ENCODE data around the gene RPS4Y1.
"Not testable (repeated sequence)": the region's sequence is repeated elsewhere in the genome, so short reads cannot be mapped to it uniquely, and the experiment has no call there.

The RPS4Y1 gene

DNA sequence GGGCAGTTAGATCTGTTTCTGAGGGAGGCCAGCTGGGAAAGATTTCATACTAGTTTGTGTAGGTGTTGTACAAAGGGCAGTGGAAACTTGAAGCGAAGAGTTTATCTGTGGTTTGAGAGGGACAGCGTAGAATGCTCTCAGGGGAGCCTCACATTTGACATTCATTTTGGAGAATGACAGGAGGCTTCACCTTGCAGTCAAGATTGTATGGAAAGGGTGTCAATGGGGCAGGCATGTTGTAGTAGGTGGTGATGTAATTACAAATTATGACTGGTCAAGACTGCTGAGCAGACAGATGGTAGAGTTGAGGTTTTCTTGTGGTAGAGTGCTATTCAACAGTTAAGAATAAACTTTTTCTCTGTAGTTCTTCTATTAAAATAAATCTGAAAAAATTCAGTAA is 7.0 kb downstream of the RPS4Y1 start:
- Histone ChIP-seq H3K9me3 (ENCODE audit: control insufficient read depth, insufficient read depth, low read depth, low read length) (no peaks in the 10 kb centered on the region), H3K4me1 (ENCODE audit: control insufficient read depth, insufficient read depth, low read length) (no peaks in the 10 kb centered on the region), H3K36me3 (ENCODE audit: control insufficient read depth, insufficient read depth, low read length) (no peaks in the 10 kb centered on the region), H3K9ac (ENCODE audit: low read length) (no peak overlapping the region), H3K27ac (ENCODE audit: low read depth, low read length) (no peak overlapping the region), H3K4me3 (ENCODE audit: low read depth, low read length) (no peak overlapping the region), H3K27me3 (ENCODE audit: control insufficient read depth, insufficient read depth, low read length) (no peaks in the 10 kb centered on the region)

DNA sequence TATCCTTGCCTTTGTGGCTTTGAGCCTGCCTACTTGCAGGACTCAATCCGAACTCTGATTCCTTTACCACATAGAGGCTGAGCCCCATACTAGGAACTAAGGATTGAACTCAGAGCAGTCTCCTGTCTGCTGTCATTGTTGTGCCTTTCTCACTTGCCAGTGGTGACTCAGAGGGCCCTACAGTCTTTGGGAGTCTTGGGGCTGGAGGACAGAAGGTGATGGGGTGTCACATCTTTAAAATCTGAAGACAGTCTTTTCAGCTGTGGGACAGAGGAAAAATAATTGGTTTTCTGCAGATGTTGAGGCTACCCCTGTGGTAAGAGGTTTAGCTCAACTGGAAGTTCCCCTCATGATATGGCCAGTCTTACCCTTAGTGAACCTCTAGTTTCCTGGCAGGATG is 8.0 kb downstream of the RPS4Y1 start:
- no peaks in the 10 kb centered on the region for H3K27me3 ChIP-seq (ENCODE audit: control insufficient read depth, insufficient read depth, low read length)
- no peak overlapping the region for H3K27ac ChIP-seq (ENCODE audit: low read depth, low read length)
- H3K9ac ChIP-seq (ENCODE audit: low read length), result no peak overlapping the region
- no peaks in the 10 kb centered on the region for H3K4me1 ChIP-seq (ENCODE audit: control insufficient read depth, insufficient read depth, low read length)
- H3K9me3 ChIP-seq (ENCODE audit: control insufficient read depth, insufficient read depth, low read depth, low read length), result no peaks in the 10 kb centered on the region
- H3K4me3 ChIP-seq (ENCODE audit: low read depth, low read length), result no peak overlapping the region
- H3K36me3 ChIP-seq (ENCODE audit: control insufficient read depth, insufficient read depth, low read length), result no peaks in the 10 kb centered on the region

DNA sequence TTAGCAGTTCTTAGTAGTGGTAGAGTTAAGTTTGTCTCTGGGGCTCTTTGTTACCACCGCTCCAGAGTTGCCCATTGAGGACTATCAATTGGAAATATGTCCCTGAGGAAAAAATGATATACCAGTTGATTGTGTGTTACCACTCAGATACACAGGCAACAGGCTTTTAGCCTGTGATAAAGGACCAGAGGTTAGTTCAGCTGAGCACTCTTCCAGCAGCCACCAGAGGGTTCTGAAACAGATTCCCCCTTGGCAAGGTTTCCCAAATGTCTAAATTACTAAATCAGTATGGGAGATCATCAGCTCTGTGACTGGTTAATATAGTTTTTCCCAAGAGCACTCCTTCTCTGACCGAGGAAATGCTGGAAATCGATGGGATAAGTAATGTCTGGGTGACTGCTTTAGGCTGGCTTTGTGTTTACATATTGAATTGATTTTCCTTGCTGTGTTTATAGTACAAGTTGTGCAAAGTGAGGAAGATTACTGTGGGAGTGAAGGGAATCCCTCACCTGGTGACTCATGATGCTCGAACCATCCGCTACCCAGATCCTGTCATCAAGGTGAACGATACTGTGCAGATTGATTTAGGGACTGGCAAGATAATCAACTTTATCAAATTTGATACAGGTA is 12.9 kb downstream of the RPS4Y1 start:
- Histone ChIP-seq H3K27me3 (ENCODE audit: control insufficient read depth, insufficient read depth, low read length) (no peaks in the 10 kb centered on the region), H3K27ac (ENCODE audit: low read depth, low read length) (no peak overlapping the region), H3K36me3 (ENCODE audit: control insufficient read depth, insufficient read depth, low read length) (no peaks in the 10 kb centered on the region), H3K4me3 (ENCODE audit: low read depth, low read length) (no peak overlapping the region), H3K9me3 (ENCODE audit: control insufficient read depth, insufficient read depth, low read depth, low read length) (no peaks in the 10 kb centered on the region), H3K9ac (ENCODE audit: low read length) (no peak overlapping the region), H3K4me1 (ENCODE audit: control insufficient read depth, insufficient read depth, low read length) (no peaks in the 10 kb centered on the region)

DNA sequence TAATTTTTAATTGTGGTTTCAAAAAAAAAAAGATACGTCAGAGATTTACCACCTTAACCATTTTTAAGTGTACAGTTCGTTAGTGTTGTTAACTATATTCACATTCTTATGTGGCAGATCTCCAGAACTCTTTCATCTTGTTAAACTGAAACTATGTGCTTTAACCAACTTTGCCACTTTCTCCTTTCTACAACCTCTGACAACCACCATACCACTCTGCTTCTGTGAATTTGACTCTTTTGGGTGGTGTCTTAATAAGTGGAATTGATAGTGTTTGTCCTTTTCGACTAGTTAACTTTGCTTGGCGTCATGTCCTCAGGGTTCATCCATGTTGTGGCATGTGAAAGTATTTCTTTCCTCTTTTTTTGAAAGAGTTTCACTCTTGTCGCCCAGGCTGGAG is 15.7 kb downstream of the RPS4Y1 start:
- Histone ChIP-seq H3K36me3 (ENCODE audit: control insufficient read depth, insufficient read depth, low read length) (no peaks in the 10 kb centered on the region), H3K9ac (ENCODE audit: low read length) (no peak overlapping the region), H3K4me3 (ENCODE audit: low read depth, low read length) (no peak overlapping the region), H3K27ac (ENCODE audit: low read depth, low read length) (no peak overlapping the region), H3K4me1 (ENCODE audit: control insufficient read depth, insufficient read depth, low read length) (no peaks in the 10 kb centered on the region), H3K27me3 (ENCODE audit: control insufficient read depth, insufficient read depth, low read length) (no peaks in the 10 kb centered on the region), H3K9me3 (ENCODE audit: control insufficient read depth, insufficient read depth, low read depth, low read length) (no peaks in the 10 kb centered on the region)

DNA sequence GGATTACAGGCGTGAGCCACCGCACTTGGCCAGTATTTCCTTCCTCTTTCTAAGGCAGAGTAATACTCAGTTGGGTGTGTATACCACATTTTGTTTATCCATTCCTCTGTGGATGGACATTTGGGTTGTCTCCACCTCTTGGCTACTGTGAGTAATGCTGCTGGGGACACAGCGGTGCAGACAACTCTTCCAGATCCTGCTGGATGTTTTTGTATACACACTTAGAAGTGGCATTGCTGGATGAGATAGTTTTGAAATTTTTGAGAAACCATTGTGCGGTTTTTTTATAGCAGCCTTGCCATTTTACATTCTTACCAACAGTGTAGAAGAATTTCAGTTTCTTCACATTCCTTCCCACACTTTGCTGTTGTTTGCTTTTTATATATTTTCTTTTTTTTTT is 16.3 kb downstream of the RPS4Y1 start:
- Histone ChIP-seq H3K9me3 (ENCODE audit: control insufficient read depth, insufficient read depth, low read depth, low read length) (no peaks in the 10 kb centered on the region), H3K9ac (ENCODE audit: low read length) (no peak overlapping the region), H3K4me1 (ENCODE audit: control insufficient read depth, insufficient read depth, low read length) (no peaks in the 10 kb centered on the region), H3K27me3 (ENCODE audit: control insufficient read depth, insufficient read depth, low read length) (no peaks in the 10 kb centered on the region), H3K4me3 (ENCODE audit: low read depth, low read length) (no peak overlapping the region), H3K27ac (ENCODE audit: low read depth, low read length) (no peak overlapping the region), H3K36me3 (ENCODE audit: control insufficient read depth, insufficient read depth, low read length) (no peaks in the 10 kb centered on the region)

DNA sequence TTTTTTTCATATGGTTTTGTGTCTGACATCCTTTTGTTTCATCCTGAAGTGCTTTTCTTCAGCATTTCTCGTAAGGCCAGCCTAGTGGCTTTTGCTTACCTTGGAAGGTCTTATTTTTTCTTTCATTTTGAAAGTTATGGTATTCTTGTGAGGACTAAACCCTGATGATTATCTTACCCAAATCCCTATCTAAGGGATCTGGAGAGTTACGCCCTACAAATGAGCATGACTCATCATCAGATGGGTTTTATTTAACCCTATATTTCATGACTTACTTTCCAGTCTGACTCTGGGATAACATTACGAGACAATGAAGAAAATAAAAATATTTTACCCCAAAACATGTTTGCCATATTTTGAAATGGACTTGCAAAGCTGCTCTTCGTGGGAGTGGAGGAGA is 18.4 kb downstream of the RPS4Y1 start:
- Histone ChIP-seq H3K36me3 (ENCODE audit: control insufficient read depth, insufficient read depth, low read length) (no peaks in the 10 kb centered on the region), H3K9me3 (ENCODE audit: control insufficient read depth, insufficient read depth, low read depth, low read length) (no peaks in the 10 kb centered on the region), H3K27ac (ENCODE audit: low read depth, low read length) (no peak overlapping the region), H3K4me3 (ENCODE audit: low read depth, low read length) (no peak overlapping the region), H3K27me3 (ENCODE audit: control insufficient read depth, insufficient read depth, low read length) (no peaks in the 10 kb centered on the region), H3K9ac (ENCODE audit: low read length) (no peak overlapping the region), H3K4me1 (ENCODE audit: control insufficient read depth, insufficient read depth, low read length) (no peaks in the 10 kb centered on the region)

DNA sequence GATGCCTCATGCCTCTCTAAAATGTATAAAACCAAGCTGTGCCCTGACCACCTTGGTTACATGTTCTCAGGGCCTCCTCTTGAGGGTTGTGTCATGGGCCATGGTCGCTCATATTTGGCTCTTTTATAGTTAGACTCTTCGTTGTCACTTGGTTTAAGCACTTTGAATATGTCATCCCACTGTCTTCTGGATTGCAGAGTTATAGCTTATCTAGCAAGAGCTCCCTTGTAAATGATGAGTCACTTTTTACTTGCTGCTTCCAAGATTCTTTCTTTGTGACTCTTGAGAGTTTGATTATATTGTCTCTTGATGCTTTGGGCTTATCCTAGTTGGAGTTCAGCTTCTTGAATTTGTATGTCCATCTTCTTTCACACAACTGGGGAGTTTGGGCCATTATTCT is 19.1 kb downstream of the RPS4Y1 start:
- no peaks in the 10 kb centered on the region for H3K27me3 ChIP-seq (ENCODE audit: control insufficient read depth, insufficient read depth, low read length)
- H3K9ac ChIP-seq (ENCODE audit: low read length), result no peak overlapping the region
- no peaks in the 10 kb centered on the region for H3K36me3 ChIP-seq (ENCODE audit: control insufficient read depth, insufficient read depth, low read length)
- H3K9me3 ChIP-seq (ENCODE audit: control insufficient read depth, insufficient read depth, low read depth, low read length), result no peaks in the 10 kb centered on the region
- H3K4me1 ChIP-seq (ENCODE audit: control insufficient read depth, insufficient read depth, low read length), result no peaks in the 10 kb centered on the region
- H3K27ac ChIP-seq (ENCODE audit: low read depth, low read length), result no peak overlapping the region
- no peak overlapping the region for H3K4me3 ChIP-seq (ENCODE audit: low read depth, low read length)

DNA sequence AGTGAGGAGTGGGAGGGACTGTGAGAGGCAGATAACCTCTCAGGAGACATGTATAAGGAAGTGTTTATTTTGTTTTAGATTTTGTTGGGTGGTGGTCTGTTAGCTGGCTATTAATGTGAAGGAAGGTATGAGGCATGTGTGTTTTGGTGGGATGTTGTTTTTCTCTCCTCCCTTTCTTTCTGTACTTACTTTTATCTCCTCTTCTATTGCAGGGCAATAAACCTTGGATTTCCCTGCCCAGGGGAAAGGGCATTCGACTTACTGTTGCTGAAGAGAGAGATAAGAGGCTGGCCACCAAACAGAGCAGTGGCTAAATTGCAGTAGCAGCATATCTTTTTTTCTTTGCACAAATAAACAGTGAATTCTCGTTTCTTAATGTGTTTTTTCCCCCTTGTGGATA is 25.2 kb downstream of the RPS4Y1 start:
- Histone ChIP-seq H3K4me3 (ENCODE audit: low read depth, low read length) (no peak overlapping the region), H3K9ac (ENCODE audit: low read length) (no peak overlapping the region), H3K9me3 (ENCODE audit: control insufficient read depth, insufficient read depth, low read depth, low read length) (no peaks in the 10 kb centered on the region), H3K4me1 (ENCODE audit: control insufficient read depth, insufficient read depth, low read length) (no peaks in the 10 kb centered on the region), H3K27ac (ENCODE audit: low read depth, low read length) (no peak overlapping the region), H3K27me3 (ENCODE audit: control insufficient read depth, insufficient read depth, low read length) (no peaks in the 10 kb centered on the region), H3K36me3 (ENCODE audit: control insufficient read depth, insufficient read depth, low read length) (no peaks in the 10 kb centered on the region)

DNA sequence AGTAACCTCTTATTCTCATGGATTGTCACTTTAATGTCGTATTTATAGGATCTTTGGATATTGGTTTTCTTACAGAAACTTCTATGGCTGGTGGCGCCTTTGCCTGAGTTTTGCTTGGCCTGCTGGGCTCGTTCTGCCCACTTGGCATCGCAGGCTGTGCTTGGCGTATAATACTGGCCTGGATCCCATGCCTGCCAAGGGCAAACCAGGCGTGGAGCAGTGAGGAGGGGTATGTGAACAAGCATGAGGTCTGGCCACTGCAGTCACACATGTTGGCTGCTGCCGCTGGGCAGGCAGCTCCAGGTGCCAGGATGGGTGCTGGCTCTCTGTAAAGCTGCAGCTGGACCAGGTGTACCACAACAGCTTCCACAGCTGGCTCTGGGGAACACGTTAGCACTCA is 26.1 kb downstream of the RPS4Y1 start:
- Histone ChIP-seq H3K4me1 (ENCODE audit: control insufficient read depth, insufficient read depth, low read length) (no peaks in the 10 kb centered on the region), H3K9me3 (ENCODE audit: control insufficient read depth, insufficient read depth, low read depth, low read length) (no peaks in the 10 kb centered on the region), H3K4me3 (ENCODE audit: low read depth, low read length) (no peak overlapping the region), H3K9ac (ENCODE audit: low read length) (no peak overlapping the region), H3K27ac (ENCODE audit: low read depth, low read length) (no peak overlapping the region), H3K27me3 (ENCODE audit: control insufficient read depth, insufficient read depth, low read length) (no peaks in the 10 kb centered on the region), H3K36me3 (ENCODE audit: control insufficient read depth, insufficient read depth, low read length) (no peaks in the 10 kb centered on the region)

DNA sequence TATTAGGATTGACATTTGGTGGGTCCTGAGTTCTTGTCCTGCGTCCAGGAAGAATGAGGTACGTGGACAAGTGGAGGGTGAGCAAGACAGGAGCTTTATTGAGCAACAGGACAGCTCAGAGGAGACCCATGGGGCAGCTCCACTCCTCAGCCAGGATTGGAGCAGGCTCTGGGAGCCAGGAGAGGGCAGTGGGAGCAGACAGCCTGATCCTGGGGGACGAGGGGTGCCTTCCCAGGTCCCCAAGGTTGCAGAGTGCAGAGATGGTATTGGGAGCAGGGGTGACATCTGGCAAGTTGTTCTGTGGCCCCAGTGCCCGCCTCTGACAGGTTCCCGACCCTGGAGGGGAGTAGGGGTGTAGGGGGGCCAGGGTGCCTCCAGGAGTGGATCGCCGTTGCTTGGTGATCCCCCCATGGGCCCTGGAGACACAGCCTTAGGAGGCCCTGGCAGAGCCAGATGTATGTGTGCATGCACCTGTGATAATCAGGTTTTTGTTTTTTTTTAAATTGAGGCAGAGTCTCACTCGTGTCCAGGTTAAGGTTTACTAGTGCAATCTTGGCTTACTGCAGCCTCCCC is 26.7 kb downstream of the RPS4Y1 start:
- Histone ChIP-seq H3K27me3 (ENCODE audit: control insufficient read depth, insufficient read depth, low read length) (no peaks in the 10 kb centered on the region), H3K4me1 (ENCODE audit: control insufficient read depth, insufficient read depth, low read length) (no peaks in the 10 kb centered on the region), H3K27ac (ENCODE audit: low read depth, low read length) (no peak overlapping the region), H3K9me3 (ENCODE audit: control insufficient read depth, insufficient read depth, low read depth, low read length) (no peaks in the 10 kb centered on the region), H3K4me3 (ENCODE audit: low read depth, low read length) (no peak overlapping the region), H3K36me3 (ENCODE audit: control insufficient read depth, insufficient read depth, low read length) (no peaks in the 10 kb centered on the region), H3K9ac (ENCODE audit: low read length) (no peak overlapping the region)

DNA sequence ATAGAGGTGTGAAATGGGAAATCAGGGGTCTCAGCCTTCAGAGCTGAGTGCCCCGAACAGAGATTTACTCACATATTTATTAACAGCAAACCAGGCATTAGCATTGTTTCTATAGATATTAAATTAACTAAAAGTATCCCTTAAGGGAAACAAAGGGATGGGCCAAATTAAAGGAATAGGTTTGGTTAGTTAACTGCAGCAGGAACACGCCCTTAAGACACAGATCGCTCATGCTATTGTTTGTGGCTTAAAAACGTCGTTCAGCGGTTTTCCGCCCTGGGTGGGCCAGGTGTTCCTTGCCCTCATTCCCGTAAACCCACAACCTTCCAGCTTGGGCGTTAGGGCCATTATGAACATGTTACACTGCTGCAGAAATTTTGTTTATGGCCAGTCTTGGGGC is 30.8 kb downstream of the RPS4Y1 start:
- H3K4me1 ChIP-seq (ENCODE audit: control insufficient read depth, insufficient read depth, low read length); H3K27me3 ChIP-seq (ENCODE audit: control insufficient read depth, insufficient read depth, low read length); H3K9ac ChIP-seq (ENCODE audit: low read length); H3K27ac ChIP-seq (ENCODE audit: low read depth, low read length); H3K36me3 ChIP-seq (ENCODE audit: control insufficient read depth, insufficient read depth, low read length); H3K4me3 ChIP-seq (ENCODE audit: low read depth, low read length); H3K9me3 ChIP-seq (ENCODE audit: control insufficient read depth, insufficient read depth, low read depth, low read length): not testable (repeated sequence)

DNA sequence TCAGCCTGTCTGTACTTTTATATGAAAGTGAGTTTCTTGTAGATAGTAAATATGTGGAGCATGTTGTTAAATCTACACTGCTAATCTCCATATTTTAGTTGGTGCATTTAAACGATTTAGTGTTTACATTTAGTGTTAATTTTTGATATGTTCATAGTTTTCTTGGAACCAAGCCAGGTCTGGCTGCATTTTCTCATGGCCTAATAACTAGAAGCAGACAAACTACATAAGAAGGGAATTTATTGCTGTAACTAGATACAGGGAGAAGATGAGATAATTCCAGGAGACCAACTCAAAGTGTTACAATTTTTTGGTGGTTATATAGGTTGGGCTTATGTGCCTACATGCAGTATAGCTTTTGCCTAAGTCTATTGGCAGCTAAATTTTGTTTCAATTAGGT is 32.8 kb downstream of the RPS4Y1 start:
- Histone ChIP-seq H3K27ac (ENCODE audit: low read depth, low read length) (no peak overlapping the region), H3K4me1 (ENCODE audit: control insufficient read depth, insufficient read depth, low read length) (no peaks in the 10 kb centered on the region), H3K9ac (ENCODE audit: low read length) (no peak overlapping the region), H3K36me3 (ENCODE audit: control insufficient read depth, insufficient read depth, low read length) (no peaks in the 10 kb centered on the region), H3K9me3 (ENCODE audit: control insufficient read depth, insufficient read depth, low read depth, low read length) (no peaks in the 10 kb centered on the region), H3K27me3 (ENCODE audit: control insufficient read depth, insufficient read depth, low read length) (no peaks in the 10 kb centered on the region), H3K4me3 (ENCODE audit: low read depth, low read length) (no peak overlapping the region)

Data from HUES6 (cell line).